Stimulated activated naive B cell treated with anti-CD40 and anti-IgM and Interleukin-4, amounts not matched to agents 10 μg/mL and 1 μg/mL and 100 μg/mL, for 72 hours (primary cell): Measurements from ENCODE around the gene LSM4.

Experiments used
- ATAC-seq, 2 donors: fragments of 150-1000 bp; cut with Tn5 transposase; replicated peaks; 2 replicates each; pipeline ENCODE4 v1.10.0; 2021; ENCODE audit warnings: moderate library complexity in 1 of 2
- DNase-seq: peaks from one replicate; pipeline ENCODE4 v3.0.0; 2021
- H3K27ac Mint-ChIP-seq: one replicate; pipeline ENCODE4 v1.8.0; 2022; ENCODE audit warnings: mild to moderate bottlenecking, mixed read lengths
- H3K27me3 Mint-ChIP-seq, 2 donors: one replicate each; pipeline ENCODE4 v1.8.0; 2022; ENCODE audit warnings: mixed read lengths in 2 of 2
- H3K36me3 Mint-ChIP-seq, 2 donors: one replicate each; pipeline ENCODE4 v1.8.0; 2022; ENCODE audit warnings: mixed read lengths in 2 of 2, mild to moderate bottlenecking in 1 of 2
- H3K4me1 Mint-ChIP-seq, 2 donors: one replicate each; pipeline ENCODE4 v1.8.0; 2022; ENCODE audit warnings: mixed read lengths in 2 of 2, mild to moderate bottlenecking in 1 of 2
- H3K4me3 Mint-ChIP-seq, 2 donors: one replicate each; pipeline ENCODE4 v1.8.0; 2022; ENCODE audit warnings: mild to moderate bottlenecking in 2 of 2, mixed read lengths in 2 of 2, moderate library complexity in 1 of 2
- H3K9me3 Mint-ChIP-seq, 2 donors: one replicate each; pipeline ENCODE4 v1.8.0; 2022; ENCODE audit warnings: mixed read lengths in 2 of 2, mild to moderate bottlenecking in 1 of 2

The LSM4 gene

GRCh38 chr19:18300930-18301717, 21.8 kb downstream of the LSM4 start:
- peak overlapping the region; percentile 65 for H3K27ac Mint-ChIP-seq
- no peaks in the 10 kb centered on the region for H3K27me3 Mint-ChIP-seq
- H3K36me3 Mint-ChIP-seq = peaks cover 15 to 16% of the 10 kb centered on the region in 2 donors
- H3K4me1 Mint-ChIP-seq = peaks cover 31 to 68% of the 10 kb centered on the region in 2 donors
- no peak overlapping the region for H3K4me3 Mint-ChIP-seq
- ATAC-seq (no peak), DNase-seq (no peak)
- H3K9me3 Mint-ChIP-seq = no peaks in the 10 kb centered on the region

- no peak for DNase-seq
- Mint-ChIP-seq H3K27ac (no peak overlapping the region), H3K27me3 (no peaks in the 10 kb centered on the region), H3K36me3 (peaks cover 16 to 25% of the 10 kb centered on the region in 2 donors), H3K4me3 (no peak overlapping the region), H3K4me1 (peaks cover 31 to 66% of the 10 kb centered on the region in 2 donors), H3K9me3 (peaks cover 5% of the 10 kb centered on the region in 2 donors)
- ATAC-seq = no peak
Observed at GRCh38 chr19:18299654-18300053, 23.2 kb downstream of the LSM4 start.

- Mint-ChIP-seq H3K36me3 (peaks cover 16 to 26% of the 10 kb centered on the region in 2 donors), H3K4me3 (no peak overlapping the region), H3K27ac (peak overlapping the region; percentile 42), H3K4me1 (peaks cover 28 to 66% of the 10 kb centered on the region in 2 donors), H3K9me3 (peaks cover 5% of the 10 kb centered on the region in 2 donors), H3K27me3 (no peaks in the 10 kb centered on the region)
- no peak for ATAC-seq
- no peak for DNase-seq
Observed at GRCh38 chr19:18298601-18299000, 24.3 kb downstream of the LSM4 start.

- DNase-seq (no peak), ATAC-seq (no peak)
- peaks cover 15 to 29% of the 10 kb centered on the region in 2 donors for H3K36me3 Mint-ChIP-seq
- no peak overlapping the region for H3K4me3 Mint-ChIP-seq
- H3K9me3 Mint-ChIP-seq = peaks cover 5% of the 10 kb centered on the region in 2 donors
- H3K4me1 Mint-ChIP-seq = peaks cover 30 to 65% of the 10 kb centered on the region in 2 donors
- H3K27me3 Mint-ChIP-seq = no peaks in the 10 kb centered on the region
- peak overlapping the region; percentile 69 for H3K27ac Mint-ChIP-seq
Observed at GRCh38 chr19:18297308-18297707, 25.6 kb downstream of the LSM4 start.

GRCh38 chr19:18295034-18295451, 27.8 kb downstream of the LSM4 start:
- H3K27me3 Mint-ChIP-seq = no peaks in the 10 kb centered on the region
- peaks cover 38 to 69% of the 10 kb centered on the region in 2 donors for H3K4me1 Mint-ChIP-seq
- H3K27ac Mint-ChIP-seq = peak overlapping the region; percentile 98
- DNase-seq = no peak
- no peak for ATAC-seq
- peaks cover 17 to 37% of the 10 kb centered on the region in 2 donors for H3K36me3 Mint-ChIP-seq
- H3K4me3 Mint-ChIP-seq = peak overlapping the region; percentile 5 to 8
- H3K9me3 Mint-ChIP-seq = peaks cover 5% of the 10 kb centered on the region in 2 donors

- H3K4me3 Mint-ChIP-seq = peak overlapping the region; percentile 83 to 89
- peak; percentile 76 for DNase-seq
- H3K4me1 Mint-ChIP-seq = peaks cover 44 to 75% of the 10 kb centered on the region in 2 donors
- H3K27me3 Mint-ChIP-seq = no peaks in the 10 kb centered on the region
- H3K9me3 Mint-ChIP-seq = peaks cover 5% of the 10 kb centered on the region in 2 donors
- peaks cover 17 to 37% of the 10 kb centered on the region in 2 donors for H3K36me3 Mint-ChIP-seq
- peak; percentile 19 to 22 for ATAC-seq
- peak overlapping the region; percentile 98 for H3K27ac Mint-ChIP-seq
Observed at GRCh38 chr19:18294467-18294864, 28.4 kb downstream of the LSM4 start.

GRCh38 chr19:18293642-18294466, 29.0 kb downstream of the LSM4 start:
- Mint-ChIP-seq H3K36me3 (peaks cover 17 to 37% of the 10 kb centered on the region in 2 donors), H3K4me1 (peaks cover 47 to 73% of the 10 kb centered on the region in 2 donors), H3K9me3 (peaks cover 5% of the 10 kb centered on the region in 2 donors), H3K4me3 (peak overlapping the region; percentile 83 to 89), H3K27ac (peak overlapping the region; percentile 98), H3K27me3 (no peaks in the 10 kb centered on the region)
- DNase-seq (no peak), ATAC-seq (no peak)

- peak overlapping the region; percentile 94 for H3K27ac Mint-ChIP-seq
- peak; percentile 71 for DNase-seq
Observed at GRCh38 chr19:18292810-18293641, 29.9 kb downstream of the LSM4 start.

GRCh38 chr19:18292462-18292809, 30.4 kb downstream of the LSM4 start:
- H3K4me1 Mint-ChIP-seq = peaks cover 48 to 83% of the 10 kb centered on the region in 2 donors
- no peak for DNase-seq
- no peaks in the 10 kb centered on the region for H3K27me3 Mint-ChIP-seq
- peaks cover 5% of the 10 kb centered on the region in 2 donors for H3K9me3 Mint-ChIP-seq
- H3K36me3 Mint-ChIP-seq = peaks cover 17 to 37% of the 10 kb centered on the region in 2 donors
- peak overlapping the region; percentile 94 for H3K27ac Mint-ChIP-seq
- ATAC-seq = peak in 1 of 2 donors; percentile 1
- H3K4me3 Mint-ChIP-seq = peak overlapping the region; percentile 83 to 89

More at GRCh38 chr19:18292810-18293641, 29.9 kb downstream of the LSM4 start:
- peaks cover 48 to 77% of the 10 kb centered on the region in 2 donors for H3K4me1 Mint-ChIP-seq
- peak overlapping the region; percentile 83 to 89 for H3K4me3 Mint-ChIP-seq
- peaks cover 17 to 37% of the 10 kb centered on the region in 2 donors for H3K36me3 Mint-ChIP-seq
- H3K9me3 Mint-ChIP-seq = peaks cover 5% of the 10 kb centered on the region in 2 donors
- no peaks in the 10 kb centered on the region for H3K27me3 Mint-ChIP-seq
- peak; percentile 8 to 9 for ATAC-seq

GRCh38 chr19:18291590-18292461, 31.1 kb downstream of the LSM4 start:
- H3K27me3 Mint-ChIP-seq = no peaks in the 10 kb centered on the region
- DNase-seq = peak; percentile 95
- peak; percentile 53 to 60 for ATAC-seq

GRCh38 chr19:18291019-18291524, 31.8 kb downstream of the LSM4 start:
- peaks cover 11 to 36% of the 10 kb centered on the region in 2 donors for H3K36me3 Mint-ChIP-seq
- H3K9me3 Mint-ChIP-seq = peaks cover 5% of the 10 kb centered on the region in 2 donors
- DNase-seq (no peak), ATAC-seq (peak; percentile 7 to 8)
- H3K27me3 Mint-ChIP-seq = no peaks in the 10 kb centered on the region
- H3K27ac Mint-ChIP-seq = peak overlapping the region; percentile 95
- H3K4me3 Mint-ChIP-seq = peak overlapping the region; percentile 83 to 89
- peaks cover 52 to 89% of the 10 kb centered on the region in 2 donors for H3K4me1 Mint-ChIP-seq

More at GRCh38 chr19:18291590-18292461, 31.1 kb downstream of the LSM4 start:
- Mint-ChIP-seq H3K36me3 (peaks cover 15 to 34% of the 10 kb centered on the region in 2 donors), H3K4me3 (peak overlapping the region; percentile 83 to 89), H3K9me3 (peaks cover 5% of the 10 kb centered on the region in 2 donors), H3K27ac (peak overlapping the region; percentile 95), H3K4me1 (peaks cover 48 to 89% of the 10 kb centered on the region in 2 donors)

GRCh38 chr19:18290302-18291018, 32.4 kb downstream of the LSM4 start:
- Mint-ChIP-seq H3K4me1 (peaks cover 51 to 90% of the 10 kb centered on the region in 2 donors), H3K9me3 (peaks cover 0 to 3% of the 10 kb centered on the region in 2 donors), H3K36me3 (peaks cover 7 to 30% of the 10 kb centered on the region in 2 donors), H3K27me3 (no peaks in the 10 kb centered on the region), H3K27ac (peak overlapping the region; percentile 95), H3K4me3 (peak overlapping the region; percentile 83 to 89)
- peak; percentile 98 for DNase-seq
- ATAC-seq = peak; percentile 72 to 76
